Stimulated activated CD4-positive, alpha-beta T cell treated with anti-CD3 and anti-CD28 coated beads, Interleukin-12 subunit alpha, Interleukin-12 subunit beta, amount 100 ng/mL, for 48 hours (primary cell): ENCODE results near the gene CFP.
A peak's percentile ranks its signal among the peaks of the same experiment; 100 is the strongest.

ENCODE experiments used
- DNase-seq, 3 donors: peaks; one replicate each; pipeline ENCODE4 v3.0.0-alpha.2; 2020; ENCODE audit warnings: low read depth in 2 of 3, low spot score in 1 of 3

Gene CFP

GRCh38 chrX:47638816-47639215 lies 9.1 kb upstream of the CFP start:
- DNase-seq = no peak

- DNase-seq = no peak
Measured at GRCh38 chrX:47637546-47638195, 7.9 kb upstream of the CFP start.

DNA sequence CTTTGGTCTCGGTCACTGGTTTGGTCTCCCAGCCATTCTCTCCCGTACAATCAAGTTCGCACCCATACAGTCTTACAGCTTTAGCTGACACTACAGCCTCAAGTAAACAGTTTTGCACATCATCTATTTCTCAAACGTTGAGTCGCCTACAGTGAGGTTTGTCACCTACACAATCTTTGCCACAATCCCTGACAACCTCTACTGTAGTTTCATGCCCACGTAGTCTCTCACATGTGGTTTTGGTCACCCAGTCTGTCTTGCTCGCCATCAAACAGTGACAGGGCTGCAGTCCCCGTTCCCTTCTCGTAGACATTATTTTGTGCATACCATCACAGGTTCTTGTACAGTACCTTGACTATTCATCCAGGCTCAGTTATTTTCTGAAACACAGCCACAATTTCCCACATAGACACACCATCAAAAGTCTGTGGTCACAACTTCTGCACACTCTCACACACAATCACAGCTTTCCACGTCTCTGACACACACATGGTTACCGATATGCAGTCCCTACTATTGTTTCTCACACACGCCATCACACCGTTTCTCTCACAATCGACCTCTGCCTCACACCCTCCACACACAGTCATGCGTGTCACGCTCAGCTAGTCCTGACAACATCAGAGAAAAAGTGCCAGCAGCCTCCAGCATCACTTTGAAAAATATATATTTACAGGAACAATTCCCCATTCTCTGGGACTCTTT lies 5.3 kb upstream of the CFP start:
- DNase-seq = no peak

DNA sequence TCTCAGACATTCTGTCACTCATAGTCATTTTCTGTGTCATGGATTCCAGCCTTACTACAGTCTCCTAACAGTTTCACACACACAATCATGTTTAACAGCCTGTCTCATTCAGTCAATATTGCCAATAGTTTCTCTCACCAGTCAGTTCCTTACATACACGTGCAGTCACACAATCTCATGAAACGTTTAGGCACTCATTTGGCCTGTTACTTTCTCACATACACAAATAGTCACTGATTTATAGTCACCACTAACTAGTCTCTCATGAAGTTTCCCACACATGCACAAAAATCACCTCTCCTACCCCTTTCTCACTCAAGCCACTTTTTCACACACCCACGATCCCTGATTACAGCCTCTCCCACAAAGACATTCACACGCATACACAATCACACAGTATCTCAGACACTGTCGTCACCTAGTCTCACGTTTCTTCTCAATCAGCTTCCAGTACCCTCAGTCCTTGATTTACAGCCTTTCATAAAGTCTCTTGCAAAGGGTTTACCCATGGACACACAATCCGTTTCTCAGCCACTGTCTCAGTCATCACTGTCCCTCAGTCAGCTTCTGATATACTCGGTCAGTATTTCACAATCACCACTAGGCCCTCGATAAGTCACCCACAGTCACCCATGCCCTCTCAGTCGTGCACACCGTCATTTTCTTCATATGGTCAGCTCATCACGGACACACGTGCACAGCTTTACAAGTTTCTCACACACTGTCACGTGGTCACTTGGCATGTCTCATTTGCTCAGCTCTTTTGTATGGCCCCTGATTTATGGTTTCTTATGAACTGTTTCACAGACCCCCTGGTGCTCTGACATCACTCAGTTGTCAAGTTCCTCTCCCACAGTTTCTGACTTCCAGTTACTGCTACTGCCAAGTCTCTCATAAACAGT lies 4.2 kb upstream of the CFP start:
- DNase-seq = no peak

GRCh38 chrX:47632666-47633065 lies 2.9 kb upstream of the CFP start:
- no peak for DNase-seq

- DNase-seq = no peak
Measured at GRCh38 chrX:47631676-47632075, 1.9 kb upstream of the CFP start.

GRCh38 chrX:47628982-47629381 lies 748 bp downstream of the CFP start:
- DNase-seq = no peak

- no peak for DNase-seq
Measured at GRCh38 chrX:47625365-47625764, 4.4 kb downstream of the CFP start.

DNA sequence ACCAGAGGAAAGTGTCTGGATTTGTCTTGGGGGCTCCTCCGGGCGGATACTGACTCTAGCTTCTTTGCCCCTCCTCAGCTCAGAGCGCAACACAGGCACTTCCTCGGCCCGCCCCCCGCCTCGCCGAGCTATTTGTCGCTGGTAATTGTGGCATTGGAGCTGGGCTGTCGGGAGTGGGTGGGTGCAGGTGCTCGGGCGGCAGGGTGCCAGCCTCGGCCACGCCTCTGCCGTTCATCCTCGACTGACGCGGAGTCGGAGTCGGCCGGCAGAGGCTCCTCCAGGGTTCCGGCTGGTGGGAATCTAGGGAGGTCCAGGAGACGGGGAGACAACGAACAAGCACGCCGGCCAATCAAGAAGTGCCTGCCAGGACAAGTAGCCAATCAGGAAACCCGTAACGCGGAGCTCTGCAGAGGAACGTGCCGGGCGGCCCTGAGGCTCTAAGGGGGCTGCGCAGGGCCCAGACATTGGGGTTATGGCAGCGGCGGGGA lies 6.1 kb downstream of the CFP start:
- peak in 1 of 3 donors; percentile 23 for DNase-seq

DNA sequence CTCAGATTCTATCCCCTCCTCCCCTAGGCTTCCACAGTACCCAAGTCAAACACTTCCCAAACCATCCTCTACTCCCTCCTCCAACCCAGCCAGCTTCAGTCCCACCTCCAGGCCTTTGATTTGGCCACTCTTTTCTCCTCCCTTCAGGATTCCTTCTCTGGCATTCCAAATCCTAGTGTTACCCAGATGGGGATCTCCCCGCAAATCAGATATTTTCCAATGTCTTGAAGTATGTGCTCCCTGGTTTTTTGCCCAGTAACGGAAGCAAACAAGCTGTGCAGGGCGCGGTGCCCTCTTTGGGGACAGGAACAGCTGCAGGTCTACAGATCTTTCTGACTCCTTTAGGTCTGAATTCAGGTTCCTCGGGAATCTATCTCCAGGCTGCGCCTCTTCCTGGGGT lies 7.9 kb downstream of the CFP start:
- no peak for DNase-seq

GRCh38 chrX:47620303-47620685 lies 9.4 kb downstream of the CFP start:
- DNase-seq = no peak

- peak; percentile 57 to 70 (median 66) for DNase-seq
Measured at GRCh38 chrX:47619486-47620302, 10.0 kb downstream of the CFP start, which contains the start of gene SYN1. Gene SYN1 (minus strand): TSS chrX:47619857. CDS start chrX:47619728, 129 bp downstream.

DNA sequence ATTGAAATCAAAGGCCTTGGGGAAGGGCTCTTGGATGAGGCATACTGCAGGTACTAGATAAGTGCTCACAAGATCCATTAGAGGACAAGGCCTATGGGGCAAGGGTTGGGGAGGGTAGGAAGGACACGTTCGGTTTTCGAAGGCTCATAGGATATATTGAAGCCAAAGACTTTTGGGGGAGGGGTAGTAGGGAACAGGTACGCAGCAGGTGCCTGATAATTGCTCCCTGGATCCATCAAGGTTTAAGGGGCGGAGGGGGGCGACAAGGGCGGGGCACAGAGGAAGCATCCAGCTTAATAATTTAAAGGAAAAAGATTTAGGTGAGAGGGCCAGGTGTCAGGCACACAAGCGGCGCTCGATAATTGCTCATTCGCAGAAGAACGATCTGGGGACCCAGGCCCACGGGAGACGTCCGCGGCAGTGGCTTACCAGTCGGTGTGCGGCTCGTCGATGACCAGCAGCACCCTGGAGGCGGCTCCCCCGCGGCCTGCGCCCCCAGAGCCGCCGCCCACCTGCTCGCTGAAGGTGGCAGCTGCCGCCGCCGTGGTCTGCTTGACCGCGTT lies 10.7 kb downstream of the CFP start:
- DNase-seq = no peak

- DNase-seq = no peak
Measured at GRCh38 chrX:47614618-47615017, 15.1 kb downstream of the CFP start.

DNA sequence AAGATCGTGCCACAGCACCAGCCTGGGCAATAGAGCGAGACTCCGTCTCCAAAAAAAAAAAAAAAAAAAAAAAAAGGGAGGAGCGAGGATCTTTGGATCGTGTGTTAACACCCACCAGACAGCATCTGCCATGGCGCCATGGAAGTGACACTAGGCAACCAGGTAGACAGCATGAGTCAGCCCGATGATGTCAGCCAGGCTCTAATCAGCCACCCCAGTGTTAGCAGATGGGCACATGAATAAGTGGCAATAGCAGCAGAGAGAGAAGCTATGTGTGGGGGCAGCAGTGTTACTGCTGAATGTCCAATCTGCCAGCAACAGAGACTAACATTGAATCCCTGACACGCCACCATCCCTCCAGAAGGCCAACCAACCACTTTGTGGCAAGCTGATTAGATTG lies 16.6 kb downstream of the CFP start:
- no peak for DNase-seq

- no peak for DNase-seq
Measured at GRCh38 chrX:47612418-47612817, 17.3 kb downstream of the CFP start.

- no peak for DNase-seq
Measured at GRCh38 chrX:47611926-47612325, 17.8 kb downstream of the CFP start.

- DNase-seq = no peak
Measured at GRCh38 chrX:47611489-47611888, 18.2 kb downstream of the CFP start.

- DNase-seq = no peak
Measured at GRCh38 chrX:47610511-47610910, 19.2 kb downstream of the CFP start.

DNA sequence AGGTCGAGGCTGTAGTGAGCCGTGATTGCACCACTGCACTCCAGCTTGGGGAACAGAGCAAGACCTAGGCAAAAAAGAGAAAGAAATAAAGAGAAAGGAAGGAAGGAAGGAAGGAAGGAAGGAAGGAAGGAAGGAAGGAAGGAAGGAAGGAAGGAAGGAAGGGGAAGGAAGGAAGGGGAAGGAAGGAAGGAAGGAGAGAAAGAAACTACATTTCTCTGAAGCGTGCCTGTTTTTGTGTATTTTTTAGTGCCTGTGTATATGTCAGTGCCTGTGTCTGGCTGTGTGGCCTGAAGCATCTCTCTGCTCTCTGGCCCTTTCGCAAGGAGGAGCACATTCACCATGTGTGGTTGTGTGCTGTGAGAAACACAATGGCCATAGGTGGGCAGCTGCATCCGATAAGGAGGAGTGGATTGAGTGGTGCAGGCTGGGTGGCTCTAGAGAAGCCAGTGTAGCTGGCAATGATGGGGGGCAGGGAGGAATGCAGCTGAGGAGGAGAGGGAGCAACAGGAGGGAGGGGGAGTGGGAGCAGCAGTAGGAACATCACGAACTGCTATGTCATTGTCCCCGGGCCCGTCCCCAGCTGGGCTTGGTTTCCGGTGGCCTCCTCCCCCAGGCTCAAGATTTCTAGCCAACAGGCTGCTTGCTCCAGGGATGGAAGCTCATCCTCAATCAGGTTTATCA lies 21.5 kb downstream of the CFP start:
- DNase-seq = no peak
